HepG2 (cell line): ENCODE data around the gene ZMIZ1. TPM values are rescaled to one million over a fixed set of nuclear protein-coding genes. Genes with fewer than 3 reads are reported as not detected.

ENCODE experiments used
- ATAC-seq: fragments of 200-7000 bp; cut with Tn5 transposase; 3 replicates; pipeline ENCODE4 v1.9.1; 2020; ENCODE audit warnings: mild to moderate bottlenecking, moderate library complexity
- BruUV-seq: library from RNA; stranded (reverse); fragments of 400-500 nt; replicated peaks from 2 replicates; lab custom pipeline; 2021; lab: Mats Ljungman, UMichigan
- CTCF ChIA-PET: fragments of 300-600 bp; formaldehyde crosslinking; extraction: SDS; loops from one replicate; lab custom pipeline; 2021; ENCODE audit warnings: low total read pairs, inconsistent platforms, low intra/inter-chr PET ratio; lab: Yijun Ruan, JAX
- POLR2A ChIA-PET: fragments of 350-600 bp; sonication (Branson Sonifier 250); formaldehyde crosslinking; loops from one replicate; lab custom pipeline; 2020; ENCODE audit warnings: antibody characterized with exemption, inconsistent platforms; lab: Yijun Ruan, JAX
- DNase-seq: peaks from one replicate; pipeline ENCODE4 v3.0.0-alpha.2; 2015; ENCODE audit warnings: low spot score
- FAIRE-seq: peaks from 3 replicates; lab custom pipeline; 2011; peaks lifted over from hg19 to GRCh38; lab: Jason Lieb, UNC
- H2AFZ ChIP-seq: one replicate; pipeline ENCODE4 v1.6.1; 2011; ENCODE audit warnings: low read length, inconsistent platforms
- H3K27ac ChIP-seq: fragments of 300-600 bp; 3 replicates; pipeline ENCODE4 v1.8.0; 2011; ENCODE audit warnings: mixed run types, mild to moderate bottlenecking, mixed read lengths, low read length, inconsistent platforms; ENCODE audit not compliant: insufficient read depth; ENCODE audit errors: extremely low read length
- H3K27me3 ChIP-seq, 2 experiments: fragments of 200-600 bp in 1 of 2; 2 replicates in 1 of 2; 3 replicates in 1 of 2; pipeline versions ENCODE4 v1.6.0 to v1.8.0; 2011; ENCODE audit warnings: low read length in 2 of 2, mild to moderate bottlenecking in 2 of 2, moderate library complexity in 2 of 2, inconsistent platforms in 1 of 2; ENCODE audit not compliant: insufficient read depth in 2 of 2, control insufficient read depth in 1 of 2
- H3K36me3 ChIP-seq, 2 experiments: fragments of 200-600 bp in 1 of 2; replicated peaks in 1 of 2; 2 replicates in 1 of 2; 3 replicates in 1 of 2; pipeline versions ENCODE4 v1.5.1 to v1.8.0; 2011; ENCODE audit warnings: low read length in 2 of 2, inconsistent platforms in 1 of 2; ENCODE audit not compliant: insufficient read depth in 2 of 2, control insufficient read depth in 1 of 2
- H3K4me1 ChIP-seq: 2 replicates; pipeline ENCODE4 v1.5.1; 2012; ENCODE audit warnings: low read length, inconsistent platforms; ENCODE audit not compliant: insufficient read depth
- H3K4me2 ChIP-seq: 2 replicates; pipeline ENCODE4 v1.6.0; 2011; ENCODE audit warnings: low read depth, low read length, inconsistent platforms
- H3K4me3 ChIP-seq, 3 experiments: fragments of 200-600 bp in 1 of 3; sonication (generic), shearing (Covaris generic) in 1 of 3; replicated peaks in 1 of 3; 2 replicates each; pipeline ENCODE4 v1.5.1; 2011 to 2016; ENCODE audit warnings: low read length in 3 of 3, inconsistent platforms in 2 of 3, low read depth in 2 of 3, mild to moderate bottlenecking in 2 of 3, control low read depth in 1 of 3, mixed read lengths in 1 of 3; ENCODE audit not compliant: insufficient read depth in 1 of 3
- H3K79me2 ChIP-seq: one replicate; pipeline ENCODE4 v1.6.1; 2011; ENCODE audit warnings: low read length, inconsistent platforms; ENCODE audit not compliant: insufficient read depth
- H3K9ac ChIP-seq: 2 replicates; pipeline ENCODE4 v1.6.0; 2011; ENCODE audit warnings: mild to moderate bottlenecking, low read depth, low read length, inconsistent platforms; ENCODE audit not compliant: insufficient read depth
- H3K9me3 ChIP-seq: 2 replicates; pipeline ENCODE4 v1.5.1; 2012; ENCODE audit warnings: mild to moderate bottlenecking, low read length
- H4K20me1 ChIP-seq: 2 replicates; pipeline ENCODE4 v1.6.0; 2011; ENCODE audit warnings: inconsistent platforms, mild to moderate bottlenecking, low read length, moderate library complexity; ENCODE audit not compliant: insufficient read depth
- ARNT2 ChIP-seq: sonication (generic); formaldehyde crosslinking; IDR thresholded peaks from 2 replicates; pipeline ENCODE4 v1.8.0; 2022; ENCODE audit warnings: mild to moderate bottlenecking, low read depth, missing genetic modification reagents, moderate library complexity
- BCL6 ChIP-seq: IDR thresholded peaks from 2 replicates; pipeline ENCODE4 v1.6.1; 2016; ENCODE audit warnings: missing genetic modification reagents, missing compliant biosample characterization
- CREB1 ChIP-seq, 2 experiments: fragments of 450-650 bp in 1 of 2; IDR thresholded peaks; 2 replicates each; pipeline ENCODE4 v1.6.1; 2016 to 2017; ENCODE audit warnings: control low read depth in 1 of 2, mild to moderate bottlenecking in 1 of 2, missing compliant biosample characterization in 1 of 2, missing genetic modification characterization in 1 of 2
- HCFC1 ChIP-seq: fragments of 150-350 bp; IDR thresholded peaks from 2 replicates; pipeline ENCODE4 v1.6.1; 2014; ENCODE audit warnings: low read depth, low read length
- HDAC1 ChIP-seq: sonication (generic); formaldehyde crosslinking; IDR thresholded peaks from 2 replicates; pipeline ENCODE4 v1.5.1; 2020; ENCODE audit warnings: mild to moderate bottlenecking, missing genetic modification reagents
- HNF4A ChIP-seq: sonication (generic); formaldehyde crosslinking; IDR thresholded peaks from 2 replicates; pipeline ENCODE4 v1.4.0; 2020; ENCODE audit warnings: missing genetic modification reagents
- MYC ChIP-seq: sonication (generic); formaldehyde crosslinking; IDR thresholded peaks from 2 replicates; pipeline ENCODE4 v1.9.0; 2021; ENCODE audit warnings: missing genetic modification reagents, borderline replicate concordance
- SOX6 ChIP-seq, 2 experiments: fragments of 450-650 bp in 1 of 2; sonication (generic) in 1 of 2; formaldehyde crosslinking in 1 of 2; IDR thresholded peaks; 2 replicates each; pipeline versions ENCODE4 v1.4.0 to v1.6.1; 2017 to 2020; ENCODE audit warnings: antibody characterized with exemption in 1 of 2, mild to moderate bottlenecking in 1 of 2, missing genetic modification reagents in 1 of 2
- ZBTB38 ChIP-seq: sonication (generic); formaldehyde crosslinking; IDR thresholded peaks from 2 replicates; pipeline ENCODE4 v1.5.1; 2020; ENCODE audit warnings: mild to moderate bottlenecking, missing genetic modification reagents
- ZC3H13 ChIP-seq: sonication (generic); formaldehyde crosslinking; IDR thresholded peaks from 2 replicates; pipeline ENCODE4 v1.8.1; 2023; ENCODE audit warnings: mild to moderate bottlenecking, missing genetic modification reagents, moderate library complexity
- ZMYM3 ChIP-seq: sonication (generic); formaldehyde crosslinking; IDR thresholded peaks from 2 replicates; pipeline ENCODE4 v1.5.1; 2020; ENCODE audit warnings: mild to moderate bottlenecking, missing genetic modification reagents
- ZNF550 ChIP-seq: sonication (generic); formaldehyde crosslinking; IDR thresholded peaks from 2 replicates; pipeline ENCODE4 v1.4.0; 2020; ENCODE audit warnings: mild to moderate bottlenecking, missing genetic modification reagents, borderline replicate concordance
- ZNF570 ChIP-seq: sonication (generic); formaldehyde crosslinking; IDR thresholded peaks from 2 replicates; pipeline ENCODE4 v1.4.0; 2020; ENCODE audit warnings: mild to moderate bottlenecking, missing genetic modification reagents, borderline replicate concordance
- ZNF703 ChIP-seq: sonication (generic); formaldehyde crosslinking; IDR thresholded peaks from 2 replicates; pipeline ENCODE4 v1.5.1; 2020; ENCODE audit warnings: missing genetic modification reagents, mild to moderate bottlenecking, moderate library complexity, borderline replicate concordance
- WGBS: methylation state at CpG from one replicate; pipeline ENCODE4 v1.1.6; 2017; ENCODE audit warnings: low lambda C conversion rate; 5-methylcytosine and 5-hydroxymethylcytosine counted together
- in situ Hi-C: cut with HindIII; loops from 2 replicates; pipeline ENCODE4 v1.10.0; 2017; ENCODE audit warnings: low pct_unique_long_range_greater_than_20kb; ENCODE audit not compliant: extremely low pct_ligation_motif_present
- intact Hi-C: fragments of 100-400 bp; cut with micrococcal nuclease; formaldehyde crosslinking; loops from one replicate; pipeline ENCODE4 v1.10.0; 2022; ENCODE audit not compliant: unreplicated experiment
- polyA plus RNA-seq, 8 experiments: library from polyadenylated mRNA; depleted of rRNA in 3 of 8; stranded (reverse) in 7 of 8; unstranded in 1 of 8; fragments of >200 nt; fragmentation: Illumina TruSeq in 4 of 8; extraction: Trizol in 4 of 8; gene quantifications; 2 replicates each; pipeline versions ENCODE4 v1.2.1 to v1.2.3, GENCODE V29; 2011 to 2016; ENCODE audit warnings: low read depth in 4 of 8, missing spikeins in 1 of 8, mixed read lengths in 1 of 8; ENCODE audit not compliant: insufficient read depth in 1 of 8
- total RNA-seq, 5 experiments: library from RNA; depleted of rRNA; stranded (reverse); fragments of >200 nt; fragmentation: Illumina TruSeq; extraction: Trizol; gene quantifications; 2 replicates each; pipeline ENCODE4 v1.2.3, GENCODE V29; 2016; ENCODE audit warnings: low read depth in 1 of 5
- TF ChIP-seq, protein P1 (sequence below): IDR thresholded peaks from 2 replicates; pipeline ENCODE4 v1.4.0; 2020; ENCODE audit warnings: mild to moderate bottlenecking, missing genetic modification reagents
- TF ChIP-seq, protein P2 (sequence below): sonication (generic); formaldehyde crosslinking; IDR thresholded peaks from 2 replicates; pipeline ENCODE4 v1.8.0; 2022; ENCODE audit warnings: missing genetic modification reagents, low read depth, mild to moderate bottlenecking, borderline replicate concordance
- TF ChIP-seq, protein P3 (sequence below): sonication (generic); formaldehyde crosslinking; IDR thresholded peaks from 2 replicates; pipeline ENCODE4 v1.5.1; 2020; ENCODE audit warnings: mild to moderate bottlenecking, moderate library complexity, missing genetic modification reagents

Gene ZMIZ1
- total and polyA plus RNA-seq, 2 of the 13 experiments (the other 11 are each of a cell fraction or from before 2014, with no cell fraction given) = 5.3 to 10.2 TPM

DNA sequence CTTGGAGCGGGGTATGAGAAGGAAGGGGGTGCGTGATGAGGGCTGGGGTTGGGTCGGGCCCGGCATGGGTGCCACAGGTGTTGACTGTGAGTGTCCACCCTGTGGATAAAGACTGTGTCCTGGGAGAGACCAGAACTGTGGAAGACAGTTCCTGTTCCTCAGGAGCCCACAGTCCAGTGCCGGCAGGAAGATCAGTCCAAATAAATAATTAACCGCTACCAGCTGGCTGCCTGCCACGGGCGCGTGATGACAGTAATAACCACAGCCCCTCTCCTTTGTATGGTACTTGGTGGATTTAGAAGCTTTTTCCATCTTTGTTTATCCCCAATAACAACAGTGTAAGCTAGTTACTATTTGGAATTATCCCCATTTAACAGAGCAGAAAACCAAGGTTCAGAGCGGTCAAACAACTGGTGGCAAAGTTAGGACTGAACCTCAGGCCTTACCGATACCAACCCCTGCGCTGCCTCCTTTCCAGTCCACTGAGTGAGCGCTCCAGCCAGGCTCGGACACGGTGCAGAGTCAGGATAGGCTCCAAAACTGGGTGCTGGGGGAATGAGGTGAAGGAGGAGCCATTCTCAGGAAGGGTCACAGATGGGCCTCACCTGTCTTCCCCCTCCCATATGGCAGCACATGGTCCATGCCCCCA is 5.1 kb downstream of the ZMIZ1 start:
- H3K4me3 ChIP-seq = peak overlapping the region in 2 of 3 experiments; percentile 18 to 98; a peak in 4 of 6 replicates
- intact Hi-C loops = loop anchor here (5.0 kb wide), 1 partner anchor 33 kb away; no protein-coding TSS in a partner anchor
- TF ChIP-seq ARNT2 (CRISPR knock-in tag) (no peak), ZNF550 (CRISPR knock-in tag) (peak; percentile 11; the same call in 1 of the 2 replicates), MYC (no peak), ZC3H13 (CRISPR knock-in tag) (0 out of 2 replicates have a peak, but pooled peaks have one; percentile 41), HNF4A (peak; percentile 37; the same call in 1 of the 2 replicates), CREB1 (IDR thresholded peaks at IDR 0.05) (no peak), CREB1 (CRISPR knock-in tag; IDR thresholded peaks at IDR 0.05) (no peak), ZNF703 (CRISPR knock-in tag) (no peak), HCFC1 (no peak), SOX6 (IDR thresholded peaks at IDR 0.05) (no peak), SOX6 (CRISPR knock-in tag; IDR thresholded peaks at IDR 0.05) (peak; percentile 37; the same call in 1 of the 2 replicates), ZBTB38 (CRISPR knock-in tag) (peak; percentile 86), ZMYM3 (CRISPR knock-in tag) (peak; percentile 64; the same call in 1 of the 2 replicates), HDAC1 (CRISPR knock-in tag) (peak; percentile 40; the same call in 1 of the 2 replicates), BCL6 (CRISPR knock-in tag) (0 out of 2 replicates have a peak, but pooled peaks have one; percentile 23), ZNF570 (CRISPR knock-in tag) (no peak)
- TF ChIP-seq, protein P1, sequence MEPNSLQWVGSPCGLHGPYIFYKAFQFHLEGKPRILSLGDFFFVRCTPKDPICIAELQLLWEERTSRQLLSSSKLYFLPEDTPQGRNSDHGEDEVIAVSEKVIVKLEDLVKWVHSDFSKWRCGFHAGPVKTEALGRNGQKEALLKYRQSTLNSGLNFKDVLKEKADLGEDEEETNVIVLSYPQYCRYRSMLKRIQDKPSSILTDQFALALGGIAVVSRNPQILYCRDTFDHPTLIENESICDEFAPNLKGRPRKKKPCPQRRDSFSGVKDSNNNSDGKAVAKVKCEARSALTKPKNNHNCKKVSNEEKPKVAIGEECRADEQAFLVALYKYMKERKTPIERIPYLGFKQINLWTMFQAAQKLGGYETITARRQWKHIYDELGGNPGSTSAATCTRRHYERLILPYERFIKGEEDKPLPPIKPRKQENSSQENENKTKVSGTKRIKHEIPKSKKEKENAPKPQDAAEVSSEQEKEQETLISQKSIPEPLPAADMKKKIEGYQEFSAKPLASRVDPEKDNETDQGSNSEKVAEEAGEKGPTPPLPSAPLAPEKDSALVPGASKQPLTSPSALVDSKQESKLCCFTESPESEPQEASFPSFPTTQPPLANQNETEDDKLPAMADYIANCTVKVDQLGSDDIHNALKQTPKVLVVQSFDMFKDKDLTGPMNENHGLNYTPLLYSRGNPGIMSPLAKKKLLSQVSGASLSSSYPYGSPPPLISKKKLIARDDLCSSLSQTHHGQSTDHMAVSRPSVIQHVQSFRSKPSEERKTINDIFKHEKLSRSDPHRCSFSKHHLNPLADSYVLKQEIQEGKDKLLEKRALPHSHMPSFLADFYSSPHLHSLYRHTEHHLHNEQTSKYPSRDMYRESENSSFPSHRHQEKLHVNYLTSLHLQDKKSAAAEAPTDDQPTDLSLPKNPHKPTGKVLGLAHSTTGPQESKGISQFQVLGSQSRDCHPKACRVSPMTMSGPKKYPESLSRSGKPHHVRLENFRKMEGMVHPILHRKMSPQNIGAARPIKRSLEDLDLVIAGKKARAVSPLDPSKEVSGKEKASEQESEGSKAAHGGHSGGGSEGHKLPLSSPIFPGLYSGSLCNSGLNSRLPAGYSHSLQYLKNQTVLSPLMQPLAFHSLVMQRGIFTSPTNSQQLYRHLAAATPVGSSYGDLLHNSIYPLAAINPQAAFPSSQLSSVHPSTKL (CRISPR knock-in tag) = peak; percentile 18; the same call in 1 of the 2 replicates
- TF ChIP-seq, protein P2, sequence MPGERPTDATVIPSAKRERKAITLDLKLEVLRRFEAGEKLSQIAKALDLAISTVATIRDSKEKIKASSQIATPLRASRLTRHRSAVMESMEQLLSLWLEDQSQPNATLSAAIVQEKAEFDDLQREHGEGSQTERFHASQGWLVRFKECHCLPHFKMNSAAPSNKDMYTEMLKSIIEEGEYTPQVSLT (CRISPR knock-in tag) = no peak
- TF ChIP-seq, protein P3, sequence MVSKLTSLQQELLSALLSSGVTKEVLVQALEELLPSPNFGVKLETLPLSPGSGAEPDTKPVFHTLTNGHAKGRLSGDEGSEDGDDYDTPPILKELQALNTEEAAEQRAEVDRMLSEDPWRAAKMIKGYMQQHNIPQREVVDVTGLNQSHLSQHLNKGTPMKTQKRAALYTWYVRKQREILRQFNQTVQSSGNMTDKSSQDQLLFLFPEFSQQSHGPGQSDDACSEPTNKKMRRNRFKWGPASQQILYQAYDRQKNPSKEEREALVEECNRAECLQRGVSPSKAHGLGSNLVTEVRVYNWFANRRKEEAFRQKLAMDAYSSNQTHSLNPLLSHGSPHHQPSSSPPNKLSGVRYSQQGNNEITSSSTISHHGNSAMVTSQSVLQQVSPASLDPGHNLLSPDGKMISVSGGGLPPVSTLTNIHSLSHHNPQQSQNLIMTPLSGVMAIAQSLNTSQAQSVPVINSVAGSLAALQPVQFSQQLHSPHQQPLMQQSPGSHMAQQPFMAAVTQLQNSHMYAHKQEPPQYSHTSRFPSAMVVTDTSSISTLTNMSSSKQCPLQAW (CRISPR knock-in tag) = peak; percentile 78; the same call in 1 of the 2 replicates

More for the DNA sequence above, 5.1 kb downstream of the ZMIZ1 start:
- BruUV-seq = TSS peak; percentile 7
- 39% methylated on average over 13 of the region's 15 CpGs for WGBS
- H3K27me3 ChIP-seq = no peaks in the 10 kb centered on the region; a peak in 1 of 5 replicates
- H3K79me2 ChIP-seq = peaks cover 94% of the 10 kb centered on the region
- peak overlapping the region; percentile 95 for H3K4me2 ChIP-seq
- ChIA-PET POLR2A (interaction anchor here (1.2 to 3.1 kb wide), 3 partner anchors 15 to 100 kb away, joined by 4 to 13 read pairs (median 8); no protein-coding TSS in a partner anchor), CTCF (no interaction called here)
- H4K20me1 ChIP-seq = peaks cover 83% of the 10 kb centered on the region
- peak overlapping the region; percentile 41; the same call in 1 of the 2 replicates for H3K9ac ChIP-seq
- H2AFZ ChIP-seq = no peak overlapping the region
- in situ Hi-C loops = no loop called here
- FAIRE-seq (peak; percentile 8), ATAC-seq (peak; percentile 1; the same call in 2 of the 3 replicates), DNase-seq (peak; percentile 61)
- peaks cover 76% of the 10 kb centered on the region for H3K4me1 ChIP-seq
- peak overlapping the region; percentile 91 for H3K27ac ChIP-seq
- H3K9me3 ChIP-seq = no peaks in the 10 kb centered on the region
- no peaks in the 10 kb centered on the region; a peak in 1 of 5 replicates for H3K36me3 ChIP-seq
